ENCODE measurements around the gene LGALS14.

GRCh38 chr19:39680593-39680992, 23.7 kb upstream of the LGALS14 start:
- no peak for TF ChIP-seq POLR2A (IDR thresholded peaks at IDR 0.05)
- TF ChIP-seq CTCF (IDR thresholded peaks at IDR 0.05), result no peak

Measured in body of pancreas (tissue), 4 donors.